Measurements from ENCODE around the gene NRDE2. TPM values are rescaled to one million over a fixed set of nuclear protein-coding genes. Genes with fewer than 3 reads are reported as not detected.

The NRDE2 gene
- polyA plus RNA-seq, 1 experiment: 8.8 TPM

GRCh38 chr14:90266441-90267154, 65.1 kb downstream of the NRDE2 start:
- no peak for DNase-seq (ENCODE audit: low read depth)
- H3K4me3 ChIP-seq (ENCODE audit: low read depth, low read length): no peak overlapping the region
- no peaks in the 10 kb centered on the region for H3K27me3 ChIP-seq (ENCODE audit: control insufficient read depth, insufficient read depth, low read length)
- TF ChIP-seq CTCF (IDR thresholded peaks at IDR 0.05; ENCODE audit: insufficient read depth, low read depth, low read length): no peak
- H3K36me3 ChIP-seq (ENCODE audit: control insufficient read depth, insufficient read depth, low read length): peaks cover 23% of the 10 kb centered on the region
- ChIA-PET POLR2A (interaction anchor here (0.6 kb wide), 1 partner anchor 8 kb away, joined by 4 read pairs; no protein-coding TSS in a partner anchor), CTCF (no interaction called here)

- H3K27me3 ChIP-seq (ENCODE audit: control insufficient read depth, insufficient read depth, low read length): no peaks in the 10 kb centered on the region
- no peak for TF ChIP-seq CTCF (IDR thresholded peaks at IDR 0.05; ENCODE audit: insufficient read depth, low read depth, low read length)
- ChIA-PET CTCF (interaction anchor here (1.5 kb wide), 1 partner anchor 18 kb away, joined by 5 read pairs; no protein-coding TSS in a partner anchor), POLR2A (no interaction called here)
- H3K36me3 ChIP-seq (ENCODE audit: control insufficient read depth, insufficient read depth, low read length): peaks cover 16% of the 10 kb centered on the region
- DNase-seq (ENCODE audit: low read depth): no peak
- H3K4me3 ChIP-seq (ENCODE audit: low read depth, low read length): no peak overlapping the region
Measured at GRCh38 chr14:90263748-90264449, 67.8 kb downstream of the NRDE2 start.

- Histone ChIP-seq H3K36me3 (ENCODE audit: control insufficient read depth, insufficient read depth, low read length) (peaks cover 2% of the 10 kb centered on the region), H3K4me3 (ENCODE audit: low read depth, low read length) (peak within 1 kb of the TSS; percentile 66), H3K27me3 (ENCODE audit: control insufficient read depth, insufficient read depth, low read length) (no peaks in the 10 kb centered on the region)
- CTCF ChIA-PET: interaction anchor here (0.7 to 2.3 kb wide), 6 partner anchors 9 to 502 kb away, joined by 3 to 7 read pairs (median 3); no protein-coding TSS in a partner anchor
- TF ChIP-seq CTCF (IDR thresholded peaks at IDR 0.05; ENCODE audit: insufficient read depth, low read depth, low read length): 0 out of 2 replicates have a peak, but pooled peaks have one; percentile 3
- POLR2A ChIA-PET: no interaction called here
- peak; percentile 70 for DNase-seq (ENCODE audit: low read depth)
Measured at GRCh38 chr14:90256354-90257131, 75.2 kb downstream of the NRDE2 start, which contains the start of gene PSMC1. Gene PSMC1 (plus strand): TSS chr14:90256553. CDS start chr14:90256598, 45 bp downstream.

GRCh38 chr14:90255871-90256270, 75.9 kb downstream of the NRDE2 start:
- CTCF ChIA-PET: interaction anchor here (0.7 to 2.3 kb wide), 4 partner anchors 20 to 503 kb away, joined by 3 to 7 read pairs (median 3); no protein-coding TSS in a partner anchor

More at GRCh38 chr14:90255871-90256270, 75.9 kb downstream of the NRDE2 start:
- Histone ChIP-seq H3K36me3 (ENCODE audit: control insufficient read depth, insufficient read depth, low read length) (peaks cover 2% of the 10 kb centered on the region), H3K27me3 (ENCODE audit: control insufficient read depth, insufficient read depth, low read length) (no peaks in the 10 kb centered on the region), H3K4me3 (ENCODE audit: low read depth, low read length) (peak overlapping the region; percentile 66)
- no peak for DNase-seq (ENCODE audit: low read depth)
- TF ChIP-seq CTCF (IDR thresholded peaks at IDR 0.05; ENCODE audit: insufficient read depth, low read depth, low read length): no peak
- POLR2A ChIA-PET: no interaction called here

Measured in BJ (cell line).